Vagina (tissue), 2 donors: Measurements from ENCODE around the gene KLHL22.

Experiments
- POLR2A ChIP-seq, 2 donors: fragments of 450-650 bp; IDR thresholded peaks; one replicate each; pipeline ENCODE4 v1.6.1; 2017; ENCODE audit warnings: antibody characterized with exemption in 2 of 2, mild to moderate bottlenecking in 2 of 2, moderate library complexity in 2 of 2
- POLR2AphosphoS5 ChIP-seq, 2 donors: sonication (generic); formaldehyde crosslinking; IDR thresholded peaks; one replicate each; pipeline ENCODE4 v1.9.0; 2017; ENCODE audit warnings: antibody characterized with exemption in 2 of 2, mild to moderate bottlenecking in 2 of 2, low read depth in 1 of 2; ENCODE audit not compliant: insufficient read depth in 1 of 2
- TF ChIP-seq, protein P1 (sequence below), 3 experiments: fragments of 450-650 bp in 2 of 3; fragments of 200-600 bp in 1 of 3; sonication (generic) in 1 of 3; IDR thresholded peaks; one replicate each; pipeline ENCODE4 v1.5.1; 2017 to 2019; ENCODE audit warnings: antibody characterized with exemption in 3 of 3, mild to moderate bottlenecking in 2 of 3, moderate library complexity in 2 of 3

DNA sequence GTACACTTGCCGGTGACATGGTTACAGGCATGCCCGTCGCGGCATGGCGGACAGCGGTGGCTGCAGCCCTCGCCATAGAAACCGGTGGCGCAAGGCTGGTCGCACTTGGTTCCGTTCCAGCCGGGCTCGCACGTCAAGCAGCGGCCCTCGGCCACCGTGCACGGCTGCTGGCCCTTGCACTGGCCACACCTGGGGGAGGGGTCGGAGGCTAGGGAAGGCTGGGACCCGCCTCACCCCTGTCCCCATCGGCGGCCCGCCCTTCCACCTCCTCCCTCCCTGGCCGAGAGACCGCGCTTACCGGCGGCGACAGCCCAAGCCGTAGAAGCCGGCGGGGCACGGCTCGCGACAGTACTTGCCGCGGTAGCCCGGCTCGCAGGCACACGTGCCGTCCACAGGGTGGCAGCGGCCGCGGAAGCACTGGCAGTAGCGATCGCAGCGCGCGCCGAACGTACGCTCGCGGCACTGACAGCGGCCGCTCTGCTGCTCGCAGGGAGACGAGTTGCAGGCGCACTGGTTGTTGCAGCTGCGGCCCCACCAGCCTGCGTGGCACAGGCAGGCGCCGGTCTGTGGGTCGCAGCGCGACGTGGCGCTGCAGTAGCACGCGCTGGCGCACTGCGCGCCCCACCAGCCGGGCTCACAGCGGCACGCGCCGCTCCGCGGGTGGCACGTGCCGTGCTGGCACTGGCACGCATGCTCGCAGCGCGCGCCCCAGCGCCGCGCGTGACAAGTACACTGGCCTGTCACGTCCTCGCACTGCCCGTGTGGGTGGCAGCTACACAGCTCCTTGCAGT, 64.7 kb downstream of the KLHL22 start:
- TF ChIP-seq POLR2AphosphoS5 (IDR thresholded peaks at IDR 0.05; ENCODE audit: insufficient read depth in 1 of 2, low read depth in 1 of 2) (no peak), POLR2A (IDR thresholded peaks at IDR 0.05) (no peak)
- TF ChIP-seq, protein P1, sequence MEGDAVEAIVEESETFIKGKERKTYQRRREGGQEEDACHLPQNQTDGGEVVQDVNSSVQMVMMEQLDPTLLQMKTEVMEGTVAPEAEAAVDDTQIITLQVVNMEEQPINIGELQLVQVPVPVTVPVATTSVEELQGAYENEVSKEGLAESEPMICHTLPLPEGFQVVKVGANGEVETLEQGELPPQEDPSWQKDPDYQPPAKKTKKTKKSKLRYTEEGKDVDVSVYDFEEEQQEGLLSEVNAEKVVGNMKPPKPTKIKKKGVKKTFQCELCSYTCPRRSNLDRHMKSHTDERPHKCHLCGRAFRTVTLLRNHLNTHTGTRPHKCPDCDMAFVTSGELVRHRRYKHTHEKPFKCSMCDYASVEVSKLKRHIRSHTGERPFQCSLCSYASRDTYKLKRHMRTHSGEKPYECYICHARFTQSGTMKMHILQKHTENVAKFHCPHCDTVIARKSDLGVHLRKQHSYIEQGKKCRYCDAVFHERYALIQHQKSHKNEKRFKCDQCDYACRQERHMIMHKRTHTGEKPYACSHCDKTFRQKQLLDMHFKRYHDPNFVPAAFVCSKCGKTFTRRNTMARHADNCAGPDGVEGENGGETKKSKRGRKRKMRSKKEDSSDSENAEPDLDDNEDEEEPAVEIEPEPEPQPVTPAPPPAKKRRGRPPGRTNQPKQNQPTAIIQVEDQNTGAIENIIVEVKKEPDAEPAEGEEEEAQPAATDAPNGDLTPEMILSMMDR (IDR thresholded peaks at IDR 0.05), result no peak
